NCI-H1092 (cell line): ENCODE results near the gene HOXA11.

Experiments used
- DNase-seq: peaks from one replicate; lab custom pipeline; 2025; lab: John Stamatoyannopoulos, UW

HOXA11 gene

GRCh38 chr7:27147199-27148030, 37.6 kb downstream of the HOXA11 start, which contains the start of gene HOXA6:
TSS of gene HOXA6 (minus strand) at chr7:27147774. CDS start at chr7:27147749, 25 bp downstream.
- DNase-seq = no peak

- no peak for DNase-seq
Observed at GRCh38 chr7:27146491-27147198, 38.4 kb downstream of the HOXA11 start.

GRCh38 chr7:27145914-27146412, 39.1 kb downstream of the HOXA11 start:
- no peak for DNase-seq

- no peak for DNase-seq
Observed at GRCh38 chr7:27145165-27145913, 39.7 kb downstream of the HOXA11 start.

GRCh38 chr7:27144781-27145164, 40.3 kb downstream of the HOXA11 start:
- DNase-seq = no peak

- DNase-seq = no peak
Observed at GRCh38 chr7:27143950-27144780, 40.9 kb downstream of the HOXA11 start.

- peak; percentile 74 for DNase-seq
Observed at GRCh38 chr7:27143023-27143949, 41.7 kb downstream of the HOXA11 start, which contains the start of gene HOXA5. TSS of gene HOXA5 (minus strand) at chr7:27143681. CDS start at chr7:27143607, 74 bp downstream.

GRCh38 chr7:27142580-27143022, 42.4 kb downstream of the HOXA11 start:
- no peak for DNase-seq

GRCh38 chr7:27141923-27142579, 43.0 kb downstream of the HOXA11 start:
- DNase-seq = no peak

- DNase-seq = no peak
Observed at GRCh38 chr7:27141137-27141922, 43.7 kb downstream of the HOXA11 start.

- DNase-seq = no peak
Observed at GRCh38 chr7:27140126-27140857, 44.7 kb downstream of the HOXA11 start.

GRCh38 chr7:27139334-27140125, 45.5 kb downstream of the HOXA11 start:
- no peak for DNase-seq

- no peak for DNase-seq
Observed at GRCh38 chr7:27138985-27139333, 46.1 kb downstream of the HOXA11 start.

- DNase-seq = no peak
Observed at GRCh38 chr7:27138472-27138871, 46.6 kb downstream of the HOXA11 start.

GRCh38 chr7:27137640-27138315, 47.3 kb downstream of the HOXA11 start:
- no peak for DNase-seq

GRCh38 chr7:27134392-27134791, 50.6 kb downstream of the HOXA11 start:
- no peak for DNase-seq
